GM21717 (cell line): ENCODE data around the gene CPAMD8.
"Not testable (repeated sequence)": the region's sequence is repeated elsewhere in the genome, so short reads cannot be mapped to it uniquely, and the experiment has no call there.

ENCODE experiments used
- ATAC-seq: cut with Tn5 transposase; IDR thresholded peaks from one replicate; pipeline ENCODE4 v1.9.1; 2021; ENCODE audit warnings: mild to moderate bottlenecking, moderate library complexity; ENCODE audit not compliant: unreplicated experiment

Gene CPAMD8

GRCh38 chr19:17043744-17044143, 17.1 kb upstream of the CPAMD8 start:
- ATAC-seq, result no peak

GRCh38 chr19:17041976-17042375, 15.4 kb upstream of the CPAMD8 start:
- no peak for ATAC-seq

- no peak for ATAC-seq
Observed at GRCh38 chr19:17037966-17038500, 11.4 kb upstream of the CPAMD8 start.

GRCh38 chr19:17037184-17037583, 10.6 kb upstream of the CPAMD8 start:
- ATAC-seq, result no peak

GRCh38 chr19:17036640-17037039, 10.0 kb upstream of the CPAMD8 start:
- ATAC-seq, result no peak

- no peak for ATAC-seq
Observed at GRCh38 chr19:17035842-17036424, 9.3 kb upstream of the CPAMD8 start.

- ATAC-seq, result no peak
Observed at GRCh38 chr19:17031741-17032140, 5.1 kb upstream of the CPAMD8 start.

- no peak for ATAC-seq
Observed at GRCh38 chr19:17027535-17027975, 945 bp upstream of the CPAMD8 start.

- no peak for ATAC-seq
Observed at GRCh38 chr19:17025991-17026658, 485 bp downstream of the CPAMD8 start.

GRCh38 chr19:17025361-17025760, 1.2 kb downstream of the CPAMD8 start:
- no peak for ATAC-seq

- ATAC-seq, result not testable (repeated sequence)
Observed at GRCh38 chr19:17024941-17025340, 1.7 kb downstream of the CPAMD8 start.

- no peak for ATAC-seq
Observed at GRCh38 chr19:17023805-17024204, 2.8 kb downstream of the CPAMD8 start.

- no peak for ATAC-seq
Observed at GRCh38 chr19:17022738-17023137, 3.9 kb downstream of the CPAMD8 start.

- ATAC-seq, result no peak
Observed at GRCh38 chr19:17021793-17022590, 4.6 kb downstream of the CPAMD8 start.

- no peak for ATAC-seq
Observed at GRCh38 chr19:17021328-17021727, 5.3 kb downstream of the CPAMD8 start.

GRCh38 chr19:17020823-17021222, 5.8 kb downstream of the CPAMD8 start:
- ATAC-seq, result no peak

GRCh38 chr19:17020385-17020784, 6.2 kb downstream of the CPAMD8 start:
- ATAC-seq, result no peak

- not testable (repeated sequence) for ATAC-seq
Observed at GRCh38 chr19:17014212-17014861, 12.3 kb downstream of the CPAMD8 start.

- no peak for ATAC-seq
Observed at GRCh38 chr19:17011485-17011884, 15.1 kb downstream of the CPAMD8 start.

GRCh38 chr19:17006579-17006978, 20.0 kb downstream of the CPAMD8 start:
- no peak for ATAC-seq

- no peak for ATAC-seq
Observed at GRCh38 chr19:17005000-17005399, 21.6 kb downstream of the CPAMD8 start.
